HepG2 (cell line): ENCODE measurements around the gene MPIG6B. TPM values are rescaled to one million over a fixed set of nuclear protein-coding genes. Genes with fewer than 3 reads are reported as not detected.

Experiments
- ASH2L ChIP-seq: fragments of 300-600, 200-600 bp; sonication (generic); IDR thresholded peaks from 2 replicates; pipeline ENCODE4 v1.7.0; 2017; ENCODE audit warnings: low read depth, mild to moderate bottlenecking, moderate library complexity, mixed read lengths, low read length; ENCODE audit not compliant: insufficient read length
- CHD4 ChIP-seq: fragments of 200-600 bp; sonication (generic); IDR thresholded peaks from 2 replicates; pipeline ENCODE4 v1.7.0; 2017; ENCODE audit warnings: mild to moderate bottlenecking, low read length, borderline replicate concordance
- CSRNP1 ChIP-seq: sonication (generic); formaldehyde crosslinking; IDR thresholded peaks from 2 replicates; pipeline ENCODE4 v1.8.1; 2023; ENCODE audit warnings: mild to moderate bottlenecking, missing genetic modification reagents
- DMAP1 ChIP-seq: IDR thresholded peaks from 2 replicates; pipeline ENCODE4 v1.6.1; 2016
- E2F1 ChIP-seq: sonication (generic); formaldehyde crosslinking; IDR thresholded peaks from 2 replicates; pipeline ENCODE4 v1.5.0; 2020; ENCODE audit warnings: missing genetic modification reagents
- ESRRA ChIP-seq: sonication (generic); formaldehyde crosslinking; IDR thresholded peaks from 2 replicates; pipeline ENCODE4 v1.5.1; 2020; ENCODE audit warnings: mild to moderate bottlenecking, low read depth, missing genetic modification reagents
- GPN1 ChIP-seq: sonication (generic); formaldehyde crosslinking; IDR thresholded peaks from 2 replicates; pipeline ENCODE4 v1.5.1; 2020; ENCODE audit warnings: missing genetic modification reagents, borderline replicate concordance
- NFIC ChIP-seq: IDR thresholded peaks from 2 replicates; pipeline ENCODE4 v1.6.1; 2012; ENCODE audit warnings: mild to moderate bottlenecking, low read length, inconsistent platforms
- NKX3-1 ChIP-seq: sonication (generic); formaldehyde crosslinking; IDR thresholded peaks from 2 replicates; pipeline ENCODE4 v1.5.0; 2020; ENCODE audit warnings: missing genetic modification reagents
- RBM39 ChIP-seq: fragments of 200-400 bp; formaldehyde crosslinking; IDR thresholded peaks from one replicate; pipeline ENCODE4 v1.6.1; 2018; ENCODE audit warnings: antibody characterized with exemption, mild to moderate bottlenecking, low read depth, low read length; ENCODE audit not compliant: poor library complexity, severe bottlenecking
- RFX3 ChIP-seq: IDR thresholded peaks from 2 replicates; pipeline ENCODE4 v1.6.1; 2016; ENCODE audit warnings: missing biosample characterization, missing genetic modification reagents
- SMAD1 ChIP-seq: sonication (generic); formaldehyde crosslinking; IDR thresholded peaks from 2 replicates; pipeline ENCODE4 v1.4.0; 2020; ENCODE audit warnings: missing genetic modification reagents, low read depth, mild to moderate bottlenecking, borderline replicate concordance
- SMARCC2 ChIP-seq: fragments of 450-650 bp; IDR thresholded peaks from 2 replicates; pipeline ENCODE4 v1.6.1; 2017; ENCODE audit warnings: antibody characterized with exemption, mild to moderate bottlenecking
- ZBTB44 ChIP-seq: sonication (generic); formaldehyde crosslinking; IDR thresholded peaks from 2 replicates; pipeline ENCODE4 v1.4.0; 2020; ENCODE audit warnings: missing genetic modification reagents
- ZFP41 ChIP-seq: sonication (generic); formaldehyde crosslinking; IDR thresholded peaks from 2 replicates; pipeline ENCODE4 v1.4.0; 2020; ENCODE audit warnings: mild to moderate bottlenecking, missing genetic modification reagents, borderline replicate concordance
- ZNF33B ChIP-seq: sonication (generic); formaldehyde crosslinking; IDR thresholded peaks from 2 replicates; pipeline ENCODE4 v1.5.1; 2020; ENCODE audit warnings: mild to moderate bottlenecking, missing genetic modification reagents
- ZNF747 ChIP-seq: sonication (generic); formaldehyde crosslinking; IDR thresholded peaks from 2 replicates; pipeline ENCODE4 v1.8.1; 2023; ENCODE audit warnings: missing genetic modification reagents, mild to moderate bottlenecking, borderline replicate concordance
- ZNF839 ChIP-seq: sonication (generic); formaldehyde crosslinking; IDR thresholded peaks from 2 replicates; pipeline ENCODE4 v1.4.0; 2020; ENCODE audit warnings: missing genetic modification reagents, mild to moderate bottlenecking, borderline replicate concordance
- ZNF850 ChIP-seq: sonication (generic); formaldehyde crosslinking; conservative IDR thresholded peaks from 2 replicates; pipeline ENCODE4 v1.9.0; 2021; ENCODE audit warnings: mild to moderate bottlenecking, missing genetic modification reagents
- polyA plus RNA-seq, 8 experiments: library from polyadenylated mRNA; depleted of rRNA in 3 of 8; stranded (reverse) in 7 of 8; unstranded in 1 of 8; fragments of >200 nt; fragmentation: Illumina TruSeq in 4 of 8; extraction: Trizol in 4 of 8; gene quantifications; 2 replicates each; pipeline versions ENCODE4 v1.2.1 to v1.2.3, GENCODE V29; 2011 to 2016; ENCODE audit warnings: low read depth in 4 of 8, missing spikeins in 1 of 8, mixed read lengths in 1 of 8; ENCODE audit not compliant: insufficient read depth in 1 of 8
- total RNA-seq, 5 experiments: library from RNA; depleted of rRNA; stranded (reverse); fragments of >200 nt; fragmentation: Illumina TruSeq; extraction: Trizol; gene quantifications; 2 replicates each; pipeline ENCODE4 v1.2.3, GENCODE V29; 2016; ENCODE audit warnings: low read depth in 1 of 5
- TF ChIP-seq, protein P1 (sequence below): sonication (generic); formaldehyde crosslinking; IDR thresholded peaks from 2 replicates; pipeline ENCODE4 v1.4.0; 2020; ENCODE audit warnings: mild to moderate bottlenecking, missing genetic modification reagents

The MPIG6B gene
- total and polyA plus RNA-seq, 2 of the 13 experiments (the other 11 are each of a cell fraction or from before 2014, with no cell fraction given) = not detected

DNA sequence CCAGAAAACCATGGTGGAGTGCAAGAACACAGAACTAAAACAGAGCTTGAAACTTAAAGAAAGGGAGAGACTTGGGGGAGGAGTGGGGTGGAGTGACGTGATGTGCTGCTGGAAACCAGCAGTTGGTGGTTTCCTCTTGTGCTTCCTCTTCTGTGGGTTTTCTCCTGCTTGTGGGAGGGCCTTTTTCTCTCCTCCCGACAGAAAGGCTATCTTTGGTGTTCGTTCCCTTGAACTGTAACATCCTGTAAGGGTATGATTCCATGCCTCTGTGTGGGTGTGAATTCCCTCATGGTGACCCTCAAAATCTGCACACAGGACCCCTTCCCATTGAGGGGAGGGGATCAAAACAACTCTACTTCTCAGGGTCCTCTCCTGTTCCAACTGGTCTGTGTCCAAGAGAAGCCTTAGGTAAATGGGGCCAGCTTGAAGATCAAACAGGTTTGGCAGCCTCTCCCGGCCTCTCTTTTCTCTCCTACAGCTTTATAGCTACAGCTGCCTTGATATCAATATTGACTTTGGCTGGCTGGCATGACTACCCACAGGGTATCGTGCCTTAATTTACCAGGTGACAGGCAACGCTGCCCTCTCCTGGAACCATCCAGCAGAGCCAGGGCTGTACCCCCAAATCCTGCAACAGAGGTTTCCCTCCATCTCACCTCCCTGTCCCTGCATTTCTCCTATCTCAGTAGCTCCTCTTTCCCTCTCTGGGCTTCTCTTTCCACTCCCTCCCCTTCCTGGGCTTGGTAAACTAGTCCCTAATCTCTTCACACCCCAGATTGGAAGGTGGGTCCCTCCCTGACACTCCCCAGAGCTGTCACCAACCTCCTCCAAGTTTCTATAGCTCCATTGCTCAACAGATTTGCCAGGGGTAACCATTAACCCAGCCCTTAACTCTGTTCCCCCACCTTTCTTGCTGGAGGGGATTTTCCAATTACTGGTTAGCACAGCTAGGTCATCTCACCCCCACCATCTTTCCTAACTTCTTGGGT lies 15.1 kb downstream of the MPIG6B start (continued):
- TF ChIP-seq, protein P1, sequence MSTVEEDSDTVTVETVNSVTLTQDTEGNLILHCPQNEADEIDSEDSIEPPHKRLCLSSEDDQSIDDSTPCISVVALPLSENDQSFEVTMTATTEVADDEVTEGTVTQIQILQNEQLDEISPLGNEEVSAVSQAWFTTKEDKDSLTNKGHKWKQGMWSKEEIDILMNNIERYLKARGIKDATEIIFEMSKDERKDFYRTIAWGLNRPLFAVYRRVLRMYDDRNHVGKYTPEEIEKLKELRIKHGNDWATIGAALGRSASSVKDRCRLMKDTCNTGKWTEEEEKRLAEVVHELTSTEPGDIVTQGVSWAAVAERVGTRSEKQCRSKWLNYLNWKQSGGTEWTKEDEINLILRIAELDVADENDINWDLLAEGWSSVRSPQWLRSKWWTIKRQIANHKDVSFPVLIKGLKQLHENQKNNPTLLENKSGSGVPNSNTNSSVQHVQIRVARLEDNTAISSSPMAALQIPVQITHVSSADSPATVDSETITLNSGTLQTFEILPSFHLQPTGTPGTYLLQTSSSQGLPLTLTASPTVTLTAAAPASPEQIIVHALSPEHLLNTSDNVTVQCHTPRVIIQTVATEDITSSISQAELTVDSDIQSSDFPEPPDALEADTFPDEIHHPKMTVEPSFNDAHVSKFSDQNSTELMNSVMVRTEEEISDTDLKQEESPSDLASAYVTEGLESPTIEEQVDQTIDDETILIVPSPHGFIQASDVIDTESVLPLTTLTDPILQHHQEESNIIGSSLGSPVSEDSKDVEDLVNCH = no peak
- TF ChIP-seq SMAD1 (no peak), CSRNP1 (0 out of 2 replicates have a peak, but pooled peaks have one; percentile 68), NKX3-1 (CRISPR knock-in tag) (peak; percentile 43; the same call in 1 of the 2 replicates), E2F1 (CRISPR knock-in tag) (no peak), CHD4 (no peak), NFIC (no peak), ZNF747 (CRISPR knock-in tag) (peak; percentile 72; the same call in 1 of the 2 replicates), DMAP1 (CRISPR knock-in tag) (peak; percentile 19; the same call in 1 of the 2 replicates), ZBTB44 (CRISPR knock-in tag) (no peak), ZNF850 (CRISPR knock-in tag) (no peak), ZNF33B (no peak; the same call in 1 of the 2 replicates), GPN1 (CRISPR knock-in tag) (no peak), ASH2L (no peak), ESRRA (CRISPR knock-in tag) (peak; percentile 58), RFX3 (CRISPR knock-in tag) (no peak), ZFP41 (CRISPR knock-in tag) (no peak), SMARCC2 (no peak), ZNF839 (CRISPR knock-in tag) (no peak), RBM39 (no peak)
